ENCODE measurements around the gene AKR1C2.
"Not testable (repeated sequence)": the region's sequence is repeated elsewhere in the genome, so short reads cannot be mapped to it uniquely, and the experiment has no call there.

Gene AKR1C2

DNA sequence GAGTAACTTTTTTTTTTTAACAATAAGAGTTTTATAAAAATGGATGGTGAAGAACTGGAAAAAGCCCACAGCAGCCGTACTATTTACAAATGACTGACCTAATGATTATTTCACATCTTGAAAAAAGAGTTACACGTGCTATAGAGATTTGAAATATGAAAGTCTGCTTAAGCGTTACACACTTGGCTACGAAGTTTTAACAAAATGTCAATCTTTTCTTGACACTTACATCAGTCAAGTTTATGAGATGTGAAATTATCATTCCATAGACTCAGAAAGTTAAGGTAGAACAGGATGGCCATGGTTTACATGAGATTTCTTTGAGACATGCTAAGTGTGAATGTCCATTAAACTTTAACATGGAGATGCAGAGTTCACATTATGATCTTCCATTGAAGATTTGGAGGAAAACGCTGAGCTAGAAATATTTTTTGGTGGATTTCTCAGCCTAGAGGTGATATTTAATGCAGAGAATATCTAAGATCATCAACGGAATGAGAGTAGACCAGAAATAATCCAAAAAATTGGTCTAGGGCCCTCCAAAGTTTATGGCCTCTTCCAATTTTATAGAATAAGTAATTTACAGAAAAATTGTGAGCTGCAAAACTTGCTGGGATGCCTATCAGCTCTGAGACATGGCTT, 15.5 kb downstream of the AKR1C2 start:
- DNase-seq (ENCODE audit: low spot score): not testable (repeated sequence)

DNA sequence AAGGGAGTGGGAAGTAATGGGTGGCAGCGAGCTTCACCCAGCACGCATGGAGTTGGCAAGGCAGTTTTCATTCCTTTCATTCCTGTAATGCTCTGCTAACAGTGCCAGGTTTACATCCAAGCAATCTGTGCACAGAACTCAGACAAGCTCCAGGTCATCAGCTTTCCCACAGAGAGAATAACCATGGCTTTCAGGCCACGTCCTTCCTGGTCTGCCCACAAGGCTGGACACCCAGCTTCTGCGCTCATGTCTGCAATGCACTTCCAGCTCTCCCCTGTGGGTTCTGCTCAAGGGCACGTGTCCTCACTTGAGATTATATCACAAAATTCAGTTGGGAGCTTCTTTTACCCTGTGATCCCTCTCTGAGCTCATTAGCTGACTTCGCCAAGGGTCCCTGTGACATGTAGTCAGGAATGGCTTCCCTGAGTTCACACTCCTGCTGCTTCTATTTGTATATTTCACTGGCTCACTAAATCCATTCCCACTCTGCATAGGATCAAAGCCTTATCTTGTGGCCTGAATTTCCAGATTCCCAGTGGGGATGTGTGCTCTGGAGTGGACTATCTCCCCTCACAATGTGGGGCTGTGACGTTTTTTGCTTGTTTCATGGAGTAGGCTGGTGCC, 18.6 kb downstream of the AKR1C2 start:
- DNase-seq (ENCODE audit: low spot score): no peak

GRCh38 chr10:4984223-4984622, 19.4 kb downstream of the AKR1C2 start:
- DNase-seq (ENCODE audit: low spot score): no peak

DNA sequence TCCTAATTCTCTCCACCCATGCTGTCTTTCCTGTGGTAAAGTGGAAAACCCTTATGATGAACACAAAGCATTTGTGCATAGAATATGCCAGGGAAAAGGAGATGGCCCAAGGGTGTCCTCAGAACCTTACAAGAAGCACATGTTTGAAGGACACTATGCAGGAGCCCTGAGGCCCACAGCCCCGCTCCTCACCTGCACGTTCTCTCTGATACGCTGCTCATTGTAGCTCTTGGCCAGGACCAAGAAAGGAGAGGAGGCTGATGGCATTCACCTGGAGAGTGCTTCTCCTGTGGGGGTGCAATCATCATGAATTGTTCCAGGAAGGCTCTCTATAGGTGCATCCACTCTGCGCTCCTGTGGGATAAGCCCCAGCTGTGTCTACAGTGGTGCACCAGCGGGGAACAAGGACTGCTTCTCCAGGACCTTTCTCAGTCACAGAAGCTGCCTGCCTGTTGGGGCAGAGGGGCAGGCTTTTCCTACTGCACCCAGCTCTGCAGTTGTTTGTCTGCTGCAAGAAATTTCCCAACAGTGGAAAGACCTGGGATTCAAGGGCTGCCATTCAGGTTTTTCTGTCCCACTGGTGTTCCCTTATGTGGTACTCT, 19.9 kb downstream of the AKR1C2 start:
- DNase-seq (ENCODE audit: low spot score): no peak

GRCh38 chr10:4982764-4983226, 20.9 kb downstream of the AKR1C2 start:
- no peak for DNase-seq (ENCODE audit: low spot score)

DNA sequence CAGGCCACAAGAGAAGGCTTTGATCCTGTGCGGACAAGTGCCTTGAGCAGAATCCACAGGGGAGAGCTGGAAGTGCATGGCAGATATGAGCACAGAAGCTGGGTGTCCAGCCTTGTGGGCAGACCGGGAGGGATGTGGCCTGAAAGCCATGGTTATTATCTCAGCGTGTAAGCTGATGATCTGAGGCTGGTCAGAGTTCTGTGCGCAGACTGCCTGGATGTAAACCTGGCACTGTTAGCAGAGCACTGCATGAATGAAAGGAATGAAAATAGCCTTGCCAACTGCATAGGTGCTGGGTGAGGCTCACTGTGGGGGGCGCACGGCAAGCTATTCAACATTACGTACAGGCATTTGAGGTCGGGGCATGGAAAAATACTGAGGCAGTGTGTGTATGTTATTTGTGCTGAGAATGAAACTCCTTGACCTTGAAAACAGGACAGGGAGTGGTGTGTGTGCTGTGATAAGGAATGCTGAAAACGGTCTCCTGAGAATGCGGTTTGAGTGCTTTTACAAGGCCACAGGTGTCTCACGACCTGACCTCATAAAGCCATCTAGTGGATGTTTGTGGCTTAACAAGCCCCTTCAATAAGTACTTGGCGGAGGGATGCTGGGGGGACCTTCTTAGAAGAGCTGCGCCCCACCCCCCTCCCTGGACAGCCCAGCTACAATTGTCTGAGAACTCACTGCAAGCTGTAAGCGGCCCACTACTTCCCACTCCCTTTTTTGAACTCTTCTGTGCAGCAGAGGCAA, 21.8 kb downstream of the AKR1C2 start:
- peak; percentile 2 for DNase-seq (ENCODE audit: low spot score)

DNA sequence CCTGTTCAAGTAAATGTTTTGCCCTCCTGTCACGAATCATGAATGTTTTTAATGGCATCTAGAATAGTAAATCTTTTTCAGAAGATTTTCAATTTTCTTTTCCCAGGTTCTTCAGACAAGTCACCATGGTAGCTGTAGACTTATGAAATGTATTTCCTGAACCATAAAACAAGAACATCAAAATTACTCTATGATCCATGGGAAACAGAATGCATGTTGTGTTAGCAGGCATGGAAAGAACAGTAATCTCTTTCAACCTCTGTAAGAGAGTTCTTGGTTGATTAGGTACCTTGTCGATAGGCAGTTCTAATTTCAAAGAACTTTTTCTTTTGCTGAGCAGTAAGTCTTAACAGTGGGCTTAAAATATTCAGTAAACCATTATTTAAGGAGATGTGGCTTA, 22.9 kb downstream of the AKR1C2 start:
- no peak for DNase-seq (ENCODE audit: low spot score)

DNA sequence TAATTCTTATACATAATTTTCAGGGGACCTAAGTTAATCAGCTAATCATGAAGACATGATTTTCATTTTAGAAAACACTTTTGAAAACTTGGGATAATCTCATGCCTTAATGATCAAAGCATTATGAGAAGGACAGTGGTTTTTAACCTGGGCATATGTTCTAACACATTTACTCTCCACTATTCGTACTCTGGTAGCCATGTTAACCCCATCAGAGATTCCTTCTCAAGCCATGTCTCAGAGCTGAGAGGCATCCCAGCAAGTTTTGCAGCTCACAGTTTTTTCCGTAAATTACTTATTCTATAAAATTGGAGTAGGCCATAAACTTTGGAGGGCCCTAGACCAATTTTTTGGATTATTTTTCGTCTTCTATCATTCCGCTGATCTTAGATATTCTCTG, 24.8 kb downstream of the AKR1C2 start:
- no peak for DNase-seq (ENCODE audit: low spot score)

- DNase-seq (ENCODE audit: low spot score): no peak
Observed at GRCh38 chr10:4977025-4977424, 26.6 kb downstream of the AKR1C2 start.

DNA sequence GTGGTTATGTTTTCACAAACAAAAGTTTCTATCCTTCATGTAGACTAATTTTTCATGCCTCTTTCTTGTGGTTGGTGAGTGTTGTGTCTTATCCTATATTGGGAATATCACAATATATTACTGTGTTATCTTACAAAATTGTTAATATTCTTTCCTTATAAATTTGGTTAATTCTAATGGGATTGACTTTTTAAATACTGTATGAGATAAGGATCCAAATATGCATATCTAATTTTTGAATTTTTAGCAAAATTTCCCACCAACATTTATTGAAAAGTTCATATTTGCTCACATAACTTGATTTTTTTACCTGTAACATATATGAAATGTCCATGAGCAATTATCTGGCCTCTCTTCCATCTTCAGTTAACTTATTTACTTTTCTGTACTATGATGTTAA, 29.3 kb downstream of the AKR1C2 start:
- not testable (repeated sequence) for DNase-seq (ENCODE audit: low spot score)

- not testable (repeated sequence) for DNase-seq (ENCODE audit: low spot score)
Observed at GRCh38 chr10:4973294-4973693, 30.4 kb downstream of the AKR1C2 start.

DNA sequence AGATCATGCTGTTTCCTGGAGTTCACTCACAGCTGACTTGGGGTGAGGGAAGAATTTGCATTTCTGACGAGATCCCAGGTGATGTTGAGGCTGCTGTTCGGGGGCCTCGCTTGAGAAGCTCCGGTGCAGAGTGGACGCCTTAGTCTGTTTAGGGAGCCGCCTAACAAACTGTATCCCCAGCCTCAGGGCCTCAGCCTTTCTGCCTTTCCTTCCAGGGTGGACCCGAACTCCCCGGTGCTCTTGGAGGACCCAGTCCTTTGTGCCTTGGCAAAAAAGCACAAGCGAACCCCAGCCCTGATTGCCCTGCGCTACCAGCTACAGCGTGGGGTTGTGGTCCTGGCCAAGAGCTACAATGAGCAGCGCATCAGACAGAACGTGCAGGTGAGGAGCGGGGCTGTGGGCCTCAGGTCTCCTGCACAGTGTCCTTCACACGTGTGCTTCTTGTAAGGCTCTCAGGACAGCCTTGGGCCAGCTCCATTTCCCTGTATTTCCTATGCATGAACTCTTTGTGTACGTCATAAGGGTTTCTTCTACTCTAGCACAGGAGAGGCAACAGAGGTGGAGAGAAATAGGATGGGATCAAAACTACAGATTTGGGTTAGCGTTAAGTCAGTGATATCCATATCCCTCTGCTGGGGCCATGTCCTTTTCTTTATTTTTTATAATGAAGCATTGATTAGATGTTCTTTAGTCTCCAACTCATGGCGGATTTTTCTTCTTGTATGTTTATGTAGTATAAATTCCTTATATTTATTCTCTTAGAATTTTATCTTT, 31.1 kb downstream of the AKR1C2 start:
- not testable (repeated sequence) for DNase-seq (ENCODE audit: low spot score)

GRCh38 chr10:4970362-4970761, 33.3 kb downstream of the AKR1C2 start:
- DNase-seq (ENCODE audit: low spot score): not testable (repeated sequence)

- DNase-seq (ENCODE audit: low spot score): not testable (repeated sequence)
Observed at GRCh38 chr10:4969289-4969688, 34.4 kb downstream of the AKR1C2 start.

GRCh38 chr10:4967189-4967588, 36.5 kb downstream of the AKR1C2 start:
- DNase-seq (ENCODE audit: low spot score): not testable (repeated sequence)

DNA sequence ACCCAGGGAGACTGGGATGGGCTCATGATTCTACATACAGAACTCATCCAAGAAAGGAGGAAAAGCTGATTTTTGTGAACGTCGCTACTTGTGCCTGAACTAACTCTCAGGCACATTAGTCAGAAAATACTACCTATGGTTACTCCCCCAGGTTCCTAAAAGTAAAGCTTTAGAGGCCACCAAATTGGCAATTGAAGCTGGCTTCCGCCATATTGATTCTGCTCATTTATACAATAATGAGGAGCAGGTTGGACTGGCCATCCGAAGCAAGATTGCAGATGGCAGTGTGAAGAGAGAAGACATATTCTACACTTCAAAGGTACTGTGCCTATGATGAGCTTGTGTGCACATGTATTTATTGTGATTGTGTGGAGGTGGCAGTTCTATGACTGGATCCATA, 37.9 kb downstream of the AKR1C2 start:
- not testable (repeated sequence) for DNase-seq (ENCODE audit: low spot score)

DNA sequence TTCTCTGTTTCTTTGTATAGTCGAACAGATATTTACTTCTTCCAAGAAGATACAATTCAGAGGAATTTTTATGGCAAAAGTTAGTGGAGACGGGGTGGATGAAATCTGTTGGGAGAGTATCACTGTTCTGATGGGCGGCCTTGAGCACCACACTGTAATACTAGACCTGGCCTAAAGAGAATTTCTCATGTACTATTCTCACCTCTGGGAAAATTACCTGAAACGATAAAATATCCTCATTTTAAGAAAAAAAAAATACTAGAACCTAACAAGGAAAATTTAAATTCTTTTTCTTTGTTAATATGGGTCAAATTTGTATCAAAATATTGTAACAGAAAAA, 39.9 kb downstream of the AKR1C2 start:
- DNase-seq (ENCODE audit: low spot score): not testable (repeated sequence)

DNA sequence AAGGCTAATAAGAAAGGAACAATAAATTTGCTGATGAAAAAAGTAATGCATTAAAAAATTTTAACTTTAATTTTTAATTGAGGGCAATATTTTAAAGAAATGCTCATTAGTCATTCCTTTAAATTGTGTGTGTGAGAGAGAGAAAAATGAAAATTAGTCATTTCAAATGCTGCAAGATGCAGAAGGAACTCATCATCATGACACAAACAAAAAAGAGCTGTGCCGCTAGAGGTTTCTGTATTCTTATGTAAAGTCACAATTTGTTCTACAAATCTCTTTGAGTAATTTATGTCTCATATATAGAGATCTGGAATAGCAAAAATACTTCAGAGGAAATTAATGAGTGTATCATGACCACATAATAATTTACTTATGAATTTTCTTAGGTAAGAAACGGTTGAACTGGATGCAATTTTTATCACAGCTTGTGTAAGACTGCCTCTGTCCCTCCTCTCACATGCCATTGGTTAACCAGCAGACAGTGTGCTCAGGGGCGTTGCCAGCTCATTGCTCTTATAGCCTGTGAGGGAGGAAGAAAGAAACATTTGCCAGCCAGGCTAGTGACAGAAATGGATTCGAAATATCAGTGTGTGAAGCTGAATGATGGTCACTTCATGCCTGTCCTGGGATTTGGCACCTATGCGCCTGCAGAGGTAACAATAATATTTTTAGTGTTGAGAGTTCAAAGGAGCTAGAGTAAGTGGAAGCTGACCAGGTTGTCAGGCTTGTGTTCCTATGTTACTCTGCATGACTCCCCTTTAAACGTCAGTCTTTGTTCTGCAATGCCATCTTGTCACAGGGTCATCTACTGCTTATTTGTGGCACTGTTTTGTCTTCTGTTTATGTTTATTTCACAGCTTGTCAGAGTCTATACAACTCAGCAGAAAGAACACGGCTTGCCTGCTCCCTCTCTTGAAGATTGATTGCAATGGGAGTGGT, 40.5 kb downstream of the AKR1C2 start, which contains the start of gene AKR1C1:
TSS of gene AKR1C1 (plus strand) at position 540 of the 939 bp plus-strand sequence. CDS start at position 570, 30 bp downstream.
- not testable (repeated sequence) for DNase-seq (ENCODE audit: low spot score)

GRCh38 chr10:4962308-4962707, 41.3 kb downstream of the AKR1C2 start:
- DNase-seq (ENCODE audit: low spot score): not testable (repeated sequence)

- not testable (repeated sequence) for DNase-seq (ENCODE audit: low spot score)
Observed at GRCh38 chr10:4961558-4961957, 42.1 kb downstream of the AKR1C2 start.

Data from kidney capillary endothelial cell (primary cell).